CD8-positive, alpha-beta memory T cell (primary cell): ENCODE data around the gene TRIM28. TPM values are rescaled to one million over a fixed set of nuclear protein-coding genes. Genes with fewer than 3 reads are reported as not detected.

Experiments
- CTCF ChIA-PET: fragments of 350-600 bp; sonication (Branson Sonifier 250); formaldehyde crosslinking; loops from one replicate; lab custom pipeline; 2021; ENCODE audit warnings: antibody characterized with exemption; lab: Charles Lee
- POLR2A ChIA-PET: fragments of 350-600 bp; sonication (Branson Sonifier 250); formaldehyde crosslinking; loops from one replicate; lab custom pipeline; 2021; ENCODE audit warnings: antibody characterized with exemption; lab: Charles Lee
- DNase-seq, 5 donors: peaks; one replicate each; pipeline versions ENCODE4 v3.0.0 to v3.0.0-alpha.2; 2020 to 2022; ENCODE audit warnings: mixed read lengths in 1 of 5
- H3K27ac ChIP-seq: one replicate; pipeline ENCODE4 v1.7.0; 2013; ENCODE audit warnings: low read depth, mild to moderate bottlenecking, low read length, moderate library complexity
- H3K27me3 ChIP-seq: 2 replicates; pipeline ENCODE4 v1.7.0; 2013; ENCODE audit warnings: low read length, mild to moderate bottlenecking; ENCODE audit not compliant: insufficient read depth, poor library complexity, severe bottlenecking
- H3K36me3 ChIP-seq: 2 replicates; pipeline ENCODE4 v1.7.0; 2013; ENCODE audit warnings: mild to moderate bottlenecking, low read length, moderate library complexity; ENCODE audit not compliant: insufficient read depth
- H3K4me1 ChIP-seq: 2 replicates; pipeline ENCODE4 v1.7.0; 2013; ENCODE audit warnings: mild to moderate bottlenecking, low read length, moderate library complexity; ENCODE audit not compliant: insufficient read depth
- H3K4me3 ChIP-seq: 2 replicates; pipeline ENCODE4 v1.7.0; 2013; ENCODE audit warnings: mild to moderate bottlenecking, low read length
- H3K9me3 ChIP-seq: 2 replicates; pipeline ENCODE4 v1.7.0; 2013; ENCODE audit warnings: mild to moderate bottlenecking, low read length
- H3K27ac Mint-ChIP-seq, 8 donors: one replicate each; pipeline ENCODE4 v1.8.0; 2020 to 2021; ENCODE audit warnings: mixed read lengths in 8 of 8, mild to moderate bottlenecking in 6 of 8, inconsistent platforms in 3 of 8, moderate library complexity in 3 of 8
- H3K27me3 Mint-ChIP-seq, 2 donors: one replicate each; pipeline ENCODE4 v1.8.0; 2020 to 2021; ENCODE audit warnings: mixed read lengths in 2 of 2, mild to moderate bottlenecking in 1 of 2, moderate library complexity in 1 of 2
- H3K36me3 Mint-ChIP-seq, 3 donors: one replicate each; pipeline ENCODE4 v1.8.0; 2020 to 2021; ENCODE audit warnings: mixed read lengths in 3 of 3, inconsistent platforms in 1 of 3, mild to moderate bottlenecking in 1 of 3
- H3K4me1 Mint-ChIP-seq, 3 donors: one replicate each; pipeline ENCODE4 v1.8.0; 2020 to 2021; ENCODE audit warnings: mixed read lengths in 3 of 3, inconsistent platforms in 1 of 3, mild to moderate bottlenecking in 1 of 3
- H3K4me3 Mint-ChIP-seq, 7 donors: one replicate each; pipeline ENCODE4 v1.8.0; 2020 to 2021; ENCODE audit warnings: mixed read lengths in 7 of 7, mild to moderate bottlenecking in 6 of 7, moderate library complexity in 4 of 7, inconsistent platforms in 2 of 7
- H3K9me3 Mint-ChIP-seq, 5 donors: one replicate each; pipeline ENCODE4 v1.8.0; 2020 to 2022; ENCODE audit warnings: mixed read lengths in 5 of 5, mild to moderate bottlenecking in 3 of 5, moderate library complexity in 2 of 5, inconsistent platforms in 1 of 5
- polyA plus RNA-seq: library from polyadenylated mRNA; unstranded; fragments of 300-500 nt; fragmentation: Illumina TruSeq; gene quantifications from one replicate; pipeline ENCODE4 v1.2.3, GENCODE V29; 2021
- total RNA-seq, 2 experiments: library from RNA; stranded (reverse); gene quantifications; one replicate each; pipeline ENCODE4 v1.2.3, GENCODE V29; 2021

The TRIM28 gene
- total and polyA plus RNA-seq, 3 experiments from 2014 or later: 57.5 to 715 (median 705) TPM

DNA sequence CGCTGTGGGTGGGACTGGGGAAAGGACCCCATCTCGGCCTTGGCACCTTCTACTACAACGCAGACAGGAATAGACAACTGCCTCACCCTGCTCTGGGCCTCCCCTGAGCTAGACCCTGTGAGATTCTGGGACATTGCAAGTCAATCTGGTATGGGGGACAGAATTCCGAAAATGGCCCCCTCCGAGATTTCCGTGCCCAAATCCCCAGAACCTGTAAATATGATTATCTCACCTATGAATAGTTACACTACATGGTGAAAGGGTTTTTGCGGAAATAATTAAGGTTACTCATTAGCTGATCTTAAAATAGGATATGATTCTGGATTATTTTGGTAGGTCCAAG is 23.6 kb upstream of the TRIM28 start:
- peak overlapping the region; percentile 86 for H3K27ac ChIP-seq
- no peak for DNase-seq
- peak overlapping the region; percentile 90 to 99 (median 98) for H3K27ac Mint-ChIP-seq
- H3K36me3 Mint-ChIP-seq: peaks cover 0 to 26% (median 4%) of the 10 kb centered on the region in 3 donors
- H3K4me1 Mint-ChIP-seq: peaks cover 33 to 42% (median 34%) of the 10 kb centered on the region in 3 donors
- peak overlapping the region; percentile 81 for H3K4me3 ChIP-seq
- H3K27me3 ChIP-seq: no peaks in the 10 kb centered on the region
- H3K9me3 Mint-ChIP-seq: no peaks in the 10 kb centered on the region
- peaks cover 20% of the 10 kb centered on the region for H3K4me1 ChIP-seq
- CTCF ChIA-PET: interaction anchor here (0.7 to 7.4 kb wide), 29 partner anchors 8 to 338 kb away, joined by 3 to 77 read pairs (median 5); partner anchors contain the start of genes CHMP2A, ERVK3-1, MZF1 and TRIM28
- peaks cover 6% of the 10 kb centered on the region for H3K36me3 ChIP-seq
- POLR2A ChIA-PET: interaction anchor here (0.6 to 2.6 kb wide), 15 partner anchors 21 to 337 kb away, joined by 3 to 28 read pairs (median 5); partner anchors contain the start of genes CHMP2A, MZF1, TRIM28 and UBE2M
- H3K4me3 Mint-ChIP-seq: peak overlapping the region; percentile 90 to 97 (median 95)
- H3K27me3 Mint-ChIP-seq: peaks cover 0 to 3% of the 10 kb centered on the region in 2 donors
- H3K9me3 ChIP-seq: no peaks in the 10 kb centered on the region

DNA sequence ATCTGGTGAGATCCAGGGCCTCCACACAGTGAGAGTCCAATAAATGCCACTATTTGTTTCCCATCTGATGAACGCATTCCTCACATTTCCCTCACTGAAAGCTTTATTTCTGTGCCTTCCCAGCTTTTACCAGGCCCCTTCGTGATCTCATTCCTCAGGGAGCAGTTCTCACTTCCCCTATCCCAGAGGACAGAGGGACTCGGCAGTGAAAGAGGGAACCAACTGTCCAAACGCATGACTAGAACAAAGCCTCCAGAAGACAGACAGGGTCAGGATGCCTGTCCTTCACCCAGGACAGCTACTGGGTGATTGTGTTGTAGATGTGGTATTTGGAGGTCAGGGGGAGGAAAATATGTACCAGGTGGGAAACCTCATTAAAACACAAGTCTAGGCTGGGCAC is 22.2 kb upstream of the TRIM28 start:
- DNase-seq: no peak
- peaks cover 26 to 35% (median 29%) of the 10 kb centered on the region in 3 donors for H3K4me1 Mint-ChIP-seq
- peaks cover 0 to 2% (median 0%) of the 10 kb centered on the region in 5 donors for H3K9me3 Mint-ChIP-seq
- no peaks in the 10 kb centered on the region for H3K36me3 ChIP-seq
- H3K27ac Mint-ChIP-seq: peak overlapping the region in 4 of 8 donors; percentile 15 to 78 (median 50)
- POLR2A ChIA-PET: interaction anchor here (0.6 to 2.6 kb wide), 3 partner anchors 23 to 51 kb away, joined by 3 to 28 read pairs (median 17); partner anchors contain the start of genes MZF1 and TRIM28
- no peak overlapping the region for H3K27ac ChIP-seq
- CTCF ChIA-PET: interaction anchor here (3.7 to 7.4 kb wide), 4 partner anchors 22 to 59 kb away, joined by 24 to 77 read pairs (median 37); partner anchors contain the start of genes CHMP2A, MZF1 and TRIM28
- peak overlapping the region in 3 of 7 donors; percentile 23 to 63 (median 46) for H3K4me3 Mint-ChIP-seq
- peaks cover 0 to 2% of the 10 kb centered on the region in 2 donors for H3K27me3 Mint-ChIP-seq
- H3K9me3 ChIP-seq: no peaks in the 10 kb centered on the region
- H3K27me3 ChIP-seq: no peaks in the 10 kb centered on the region
- H3K4me3 ChIP-seq: no peak overlapping the region
- H3K36me3 Mint-ChIP-seq: peaks cover 0 to 13% (median 0%) of the 10 kb centered on the region in 3 donors
- H3K4me1 ChIP-seq: peaks cover 20% of the 10 kb centered on the region

DNA sequence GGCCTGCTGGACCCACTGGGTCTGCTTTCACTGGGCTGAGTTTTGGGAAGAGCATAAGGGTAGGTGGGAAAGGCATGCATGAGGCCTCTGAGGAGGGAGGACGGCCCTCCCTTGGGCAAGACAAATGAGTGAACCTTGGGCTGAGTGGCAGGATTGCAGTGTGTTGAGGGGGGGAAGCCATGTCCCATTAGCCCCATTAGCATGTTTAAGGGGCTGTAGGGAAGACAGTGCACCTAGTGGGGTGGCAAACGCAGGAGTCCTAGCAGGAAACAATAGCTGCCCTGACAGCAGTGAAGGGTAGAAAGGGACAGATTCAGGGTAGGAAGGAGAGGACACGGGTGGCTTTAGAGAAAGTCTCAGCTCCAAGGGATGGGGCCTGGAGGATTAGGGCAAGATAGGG is 21.2 kb upstream of the TRIM28 start:
- CTCF ChIA-PET: interaction anchor here (4.6 to 7.4 kb wide), 2 partner anchors 21 to 58 kb away, joined by 29 to 77 read pairs; partner anchors contain the start of gene TRIM28
- H3K36me3 Mint-ChIP-seq: peaks cover 0 to 9% (median 0%) of the 10 kb centered on the region in 3 donors
- POLR2A ChIA-PET: interaction anchor here (0.7 kb wide), 1 partner anchor 26 kb away, joined by 4 read pairs; no protein-coding TSS in a partner anchor
- Histone ChIP-seq H3K36me3 (no peaks in the 10 kb centered on the region), H3K9me3 (no peaks in the 10 kb centered on the region), H3K27me3 (no peaks in the 10 kb centered on the region), H3K4me1 (peaks cover 20% of the 10 kb centered on the region), H3K27ac (no peak overlapping the region), H3K4me3 (no peak overlapping the region)
- H3K4me3 Mint-ChIP-seq: peak overlapping the region in 2 of 7 donors; percentile 6 to 8
- H3K27ac Mint-ChIP-seq: peak overlapping the region in 2 of 8 donors; percentile 58 to 78
- peaks cover 0 to 2% (median 0%) of the 10 kb centered on the region in 5 donors for H3K9me3 Mint-ChIP-seq
- peaks cover 26 to 29% (median 28%) of the 10 kb centered on the region in 3 donors for H3K4me1 Mint-ChIP-seq
- no peak for DNase-seq
- H3K27me3 Mint-ChIP-seq: peaks cover 0 to 2% of the 10 kb centered on the region in 2 donors

DNA sequence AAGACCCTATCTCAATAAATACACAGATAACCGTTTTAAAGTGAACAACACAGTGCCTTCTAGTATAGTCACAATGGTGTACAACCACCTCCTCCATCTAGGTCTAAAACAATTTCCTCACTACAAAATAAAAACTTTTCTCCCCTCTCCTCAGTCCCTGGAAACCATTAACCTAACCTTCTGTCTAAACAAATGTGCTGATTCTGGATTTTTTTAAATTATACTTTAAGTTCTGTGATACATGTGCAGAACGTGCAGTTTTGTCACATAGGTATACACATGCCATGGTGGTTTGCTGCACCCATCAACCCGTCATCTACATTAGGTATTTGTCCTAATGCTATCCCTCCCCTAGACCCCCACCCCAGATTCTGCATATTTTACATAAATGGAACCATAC is 14.5 kb upstream of the TRIM28 start:
- peaks cover 6 to 8% of the 10 kb centered on the region in 2 donors for H3K27me3 Mint-ChIP-seq
- POLR2A ChIA-PET: no interaction called here
- CTCF ChIA-PET: interaction anchor here (1.1 kb wide), 1 partner anchor 10 kb away, joined by 6 read pairs; the partner anchor contains the start of gene ZBTB45
- H3K36me3 ChIP-seq: no peaks in the 10 kb centered on the region
- H3K27ac Mint-ChIP-seq: no peak overlapping the region
- peaks cover 0 to 2% (median 0%) of the 10 kb centered on the region in 5 donors for H3K9me3 Mint-ChIP-seq
- H3K27ac ChIP-seq: no peak overlapping the region
- no peaks in the 10 kb centered on the region for H3K4me1 ChIP-seq
- no peaks in the 10 kb centered on the region for H3K27me3 ChIP-seq
- no peaks in the 10 kb centered on the region for H3K36me3 Mint-ChIP-seq
- H3K4me3 Mint-ChIP-seq: peak overlapping the region in 1 of 7 donors; percentile 32
- no peaks in the 10 kb centered on the region for H3K9me3 ChIP-seq
- no peak overlapping the region for H3K4me3 ChIP-seq
- H3K4me1 Mint-ChIP-seq: no peaks in the 10 kb centered on the region
- no peak for DNase-seq

DNA sequence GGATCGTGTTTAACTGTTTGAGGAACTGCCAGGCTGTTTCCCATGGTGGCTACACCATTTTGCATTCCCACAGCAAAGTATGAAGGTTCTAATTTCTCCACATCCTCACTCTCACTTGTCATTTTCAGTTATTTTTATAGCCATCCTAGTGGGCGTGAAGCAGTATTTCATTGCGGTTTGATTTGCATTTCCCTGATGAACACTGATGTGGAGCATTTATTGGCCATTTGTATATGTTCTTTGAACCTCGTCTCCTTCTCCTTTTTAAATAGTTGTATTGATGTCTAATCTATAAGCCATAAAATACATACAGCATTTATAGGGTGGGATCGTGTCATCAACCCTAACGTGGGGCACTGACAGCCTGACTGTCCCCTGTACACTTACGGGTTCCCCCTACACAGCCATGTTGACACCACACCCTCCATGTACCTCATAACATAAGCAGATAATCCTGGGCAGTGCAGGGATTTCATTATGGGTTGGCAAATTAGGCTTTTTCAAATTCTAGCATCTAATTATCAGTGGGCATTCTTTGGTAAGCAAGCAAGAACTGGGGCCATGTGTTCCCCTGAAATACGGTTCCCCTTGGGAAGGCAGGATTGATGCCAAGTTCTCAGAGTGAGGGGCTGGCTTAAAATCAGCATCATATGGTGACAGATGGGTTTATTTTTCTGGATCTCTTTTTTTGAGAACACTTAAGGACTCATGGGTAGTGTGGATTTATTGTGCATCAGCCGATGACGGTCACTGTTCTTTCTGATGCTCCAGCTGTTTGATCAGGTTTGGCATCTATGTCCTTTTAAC is 12.6 kb upstream of the TRIM28 start:
- no peak overlapping the region for H3K4me3 Mint-ChIP-seq
- Histone ChIP-seq H3K4me1 (no peaks in the 10 kb centered on the region), H3K4me3 (no peak overlapping the region), H3K9me3 (no peaks in the 10 kb centered on the region), H3K27me3 (no peaks in the 10 kb centered on the region), H3K27ac (no peak overlapping the region), H3K36me3 (no peaks in the 10 kb centered on the region)
- peak overlapping the region in 2 of 8 donors; percentile 17 to 72 for H3K27ac Mint-ChIP-seq
- ChIA-PET CTCF (no interaction called here), POLR2A (no interaction called here)
- no peak for DNase-seq
- H3K36me3 Mint-ChIP-seq: no peaks in the 10 kb centered on the region
- H3K27me3 Mint-ChIP-seq: peaks cover 9 to 13% of the 10 kb centered on the region in 2 donors
- H3K4me1 Mint-ChIP-seq: no peaks in the 10 kb centered on the region
- no peaks in the 10 kb centered on the region for H3K9me3 Mint-ChIP-seq

DNA sequence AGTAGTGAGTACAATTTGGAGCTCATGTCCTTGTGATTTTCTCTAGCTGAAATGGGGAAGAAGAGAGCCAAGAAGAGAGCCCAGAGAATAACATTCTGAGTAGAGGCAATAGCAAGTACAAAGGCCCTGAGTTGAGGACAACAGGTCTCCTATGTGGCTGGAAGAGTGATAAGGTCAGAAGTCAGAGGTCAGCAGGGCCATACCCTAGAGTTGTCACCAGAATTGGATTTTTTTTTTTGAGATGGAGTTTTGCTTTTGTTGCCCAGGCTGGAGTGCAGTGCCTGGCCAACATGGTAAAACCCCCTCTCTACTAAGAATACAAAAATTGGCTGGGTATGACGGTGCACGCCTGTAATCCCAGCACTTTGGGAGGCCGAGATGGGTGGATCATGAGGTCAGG is 8.0 kb upstream of the TRIM28 start:
- Mint-ChIP-seq H3K27me3 (peaks cover 14 to 29% of the 10 kb centered on the region in 2 donors), H3K4me1 (peaks cover 5 to 10% (median 9%) of the 10 kb centered on the region in 3 donors), H3K36me3 (no peaks in the 10 kb centered on the region), H3K9me3 (no peaks in the 10 kb centered on the region), H3K4me3 (no peak overlapping the region), H3K27ac (no peak overlapping the region)
- peaks cover 5% of the 10 kb centered on the region for H3K4me1 ChIP-seq
- ChIA-PET CTCF (interaction anchor here (4.3 kb wide), 1 partner anchor 16 kb away, joined by 14 read pairs; the partner anchor contains the start of gene ZBTB45), POLR2A (no interaction called here)
- H3K27me3 ChIP-seq: no peaks in the 10 kb centered on the region
- no peaks in the 10 kb centered on the region for H3K36me3 ChIP-seq
- H3K9me3 ChIP-seq: no peaks in the 10 kb centered on the region
- no peak overlapping the region for H3K4me3 ChIP-seq
- no peak overlapping the region for H3K27ac ChIP-seq
- no peak for DNase-seq

DNA sequence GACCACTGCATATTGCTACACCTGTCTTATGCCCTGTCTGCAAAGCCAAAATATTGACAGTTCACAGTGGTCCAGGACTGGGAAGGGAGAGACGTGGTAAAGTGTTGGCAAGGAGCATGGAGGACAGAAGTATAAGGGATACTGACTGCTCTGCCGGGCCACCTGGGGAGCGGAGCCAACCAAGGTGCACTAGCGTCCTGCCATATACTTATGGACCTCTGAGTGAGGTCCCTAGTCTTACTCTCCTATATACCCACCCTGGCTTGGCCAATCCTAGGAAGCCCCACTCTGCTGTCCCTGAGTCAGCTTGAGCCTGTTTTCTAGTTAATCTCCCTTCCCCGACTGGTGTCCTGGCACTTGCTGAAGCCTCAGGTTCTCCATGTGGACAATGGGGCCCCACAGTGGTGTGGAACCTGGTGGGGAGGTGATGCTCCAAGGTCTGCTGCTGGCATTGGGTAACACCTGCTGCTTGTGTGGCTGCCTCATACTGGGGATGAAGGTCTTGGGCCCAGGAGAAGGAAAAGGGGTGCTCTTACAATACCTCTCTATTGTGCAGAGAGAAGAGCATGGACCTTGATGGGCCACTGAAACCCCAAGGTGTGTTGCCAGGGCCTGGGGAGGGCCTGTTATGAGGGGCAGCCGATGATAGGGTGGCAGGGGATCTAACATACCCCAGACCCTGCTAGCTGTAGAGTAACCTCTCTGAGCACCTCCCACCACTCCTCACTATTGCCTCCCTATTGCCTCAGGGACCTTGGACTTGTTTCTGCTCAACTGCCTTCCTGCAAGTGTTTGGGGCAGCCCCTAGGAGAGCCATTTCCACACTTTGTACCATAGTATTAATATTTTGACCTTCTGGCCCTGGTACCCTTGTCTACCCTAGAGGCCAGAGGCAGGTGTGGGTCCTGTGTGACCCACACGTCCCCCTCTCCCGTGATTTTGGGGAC is 6.7 kb upstream of the TRIM28 start:
- peak overlapping the region in 2 of 7 donors; percentile 24 to 49 for H3K4me3 Mint-ChIP-seq
- DNase-seq: no peak
- H3K4me1 Mint-ChIP-seq: peaks cover 5 to 10% (median 9%) of the 10 kb centered on the region in 3 donors
- CTCF ChIA-PET: interaction anchor here (1.0 kb wide), 1 partner anchor 17 kb away, joined by 3 read pairs; the partner anchor contains the start of gene ZBTB45
- H3K27ac Mint-ChIP-seq: peak overlapping the region in 1 of 8 donors; percentile 22
- H3K36me3 Mint-ChIP-seq: no peaks in the 10 kb centered on the region
- no peaks in the 10 kb centered on the region for H3K27me3 ChIP-seq
- peaks cover 5% of the 10 kb centered on the region for H3K4me1 ChIP-seq
- H3K9me3 Mint-ChIP-seq: no peaks in the 10 kb centered on the region
- no peak overlapping the region for H3K27ac ChIP-seq
- no peak overlapping the region for H3K4me3 ChIP-seq
- H3K27me3 Mint-ChIP-seq: peaks cover 8 to 29% of the 10 kb centered on the region in 2 donors
- H3K36me3 ChIP-seq: no peaks in the 10 kb centered on the region
- H3K9me3 ChIP-seq: no peaks in the 10 kb centered on the region
- POLR2A ChIA-PET: interaction anchor here (0.7 kb wide), 1 partner anchor 9 kb away, joined by 5 read pairs; no protein-coding TSS in a partner anchor
